CD14-positive monocyte (primary cell): ENCODE results near the gene ASF1A. TPM values are rescaled to one million over a fixed set of nuclear protein-coding genes. Genes with fewer than 3 reads are reported as not detected.

Experiments
- DNase-seq, 3 donors: peaks; one replicate each; pipeline ENCODE4 v3.0.0-alpha.2; 2011 to 2022
- H2AFZ ChIP-seq: 2 replicates; pipeline ENCODE4 v1.6.0; 2012; ENCODE audit warnings: mild to moderate bottlenecking, low read depth, low read length, inconsistent platforms; ENCODE audit not compliant: insufficient read depth, poor library complexity, severe bottlenecking
- H3K27ac ChIP-seq, 2 donors: 1 replicate in 1 of 2; 2 replicates in 1 of 2; pipeline ENCODE4 v1.5.1; 2012 to 2013; ENCODE audit warnings: low read length in 2 of 2, control low read depth in 1 of 2, inconsistent platforms in 1 of 2, low read depth in 1 of 2, mild to moderate bottlenecking in 1 of 2
- H3K27me3 ChIP-seq, 2 donors: one replicate each; pipeline versions ENCODE4 v1.6.0 to v1.6.1; 2011 to 2013; ENCODE audit warnings: low read length in 2 of 2; ENCODE audit not compliant: control insufficient read depth in 2 of 2, insufficient read depth in 2 of 2
- H3K36me3 ChIP-seq, 2 donors: replicated peaks in 1 of 2; 1 replicate in 1 of 2; 2 replicates in 1 of 2; pipeline versions ENCODE4 v1.5.1 to v1.6.1; 2012 to 2013; ENCODE audit warnings: low read length in 2 of 2, control low read depth in 1 of 2, inconsistent platforms in 1 of 2, mild to moderate bottlenecking in 1 of 2; ENCODE audit not compliant: insufficient read depth in 2 of 2, control insufficient read depth in 1 of 2
- H3K4me1 ChIP-seq, 2 donors: 1 replicate in 1 of 2; 2 replicates in 1 of 2; pipeline versions ENCODE4 v1.5.1 to v1.6.1; 2012 to 2013; ENCODE audit warnings: low read length in 2 of 2, control low read depth in 1 of 2, inconsistent platforms in 1 of 2, mild to moderate bottlenecking in 1 of 2, moderate library complexity in 1 of 2; ENCODE audit not compliant: insufficient read depth in 2 of 2, control insufficient read depth in 1 of 2
- H3K4me2 ChIP-seq: replicated peaks from 2 replicates; pipeline ENCODE3; 2012; ENCODE audit warnings: low read length, moderate library complexity, mild to moderate bottlenecking; ENCODE audit not compliant: poor library complexity, severe bottlenecking; ENCODE audit errors: extremely low read depth
- H3K4me3 ChIP-seq, 3 experiments: fragments of 200-600 bp in 1 of 3; sonication (generic) in 1 of 3; replicated peaks in 1 of 3; 1 replicate in 2 of 3; 2 replicates in 1 of 3; pipeline ENCODE4 v1.5.1; 2011 to 2013; ENCODE audit warnings: low read length in 3 of 3, mild to moderate bottlenecking in 3 of 3, control low read depth in 2 of 3, low read depth in 2 of 3, inconsistent platforms in 1 of 3, moderate library complexity in 1 of 3
- H3K79me2 ChIP-seq: 2 replicates; pipeline ENCODE4 v1.6.0; 2012; ENCODE audit warnings: mild to moderate bottlenecking, control low read depth, inconsistent platforms, low read length, moderate library complexity; ENCODE audit not compliant: insufficient read depth
- H3K9ac ChIP-seq: 2 replicates; pipeline ENCODE4 v1.6.0; 2017; ENCODE audit warnings: low read length, mild to moderate bottlenecking; ENCODE audit not compliant: insufficient read depth, poor library complexity, severe bottlenecking
- H3K9me3 ChIP-seq, 2 donors: replicated peaks in 1 of 2; 1 replicate in 1 of 2; 2 replicates in 1 of 2; pipeline versions ENCODE4 v1.5.1 to v1.6.1; 2012 to 2013; ENCODE audit warnings: low read length in 2 of 2, control low read depth in 1 of 2; ENCODE audit not compliant: control insufficient read depth in 1 of 2, insufficient read depth in 1 of 2
- H4K20me1 ChIP-seq: 2 replicates; pipeline ENCODE4 v1.6.0; 2012; ENCODE audit warnings: mild to moderate bottlenecking, low read length, control low read depth, moderate library complexity; ENCODE audit not compliant: insufficient read depth
- H3K27ac Mint-ChIP-seq, 7 donors: one replicate each; pipeline ENCODE4 v1.8.0; 2020; ENCODE audit warnings: mild to moderate bottlenecking in 7 of 7, mixed read lengths in 7 of 7, moderate library complexity in 6 of 7, inconsistent platforms in 2 of 7
- H3K27me3 Mint-ChIP-seq, 3 donors: one replicate each; pipeline ENCODE4 v1.8.0; 2021 to 2022; ENCODE audit warnings: low read depth in 3 of 3, mild to moderate bottlenecking in 3 of 3, mixed read lengths in 3 of 3, moderate library complexity in 3 of 3, inconsistent platforms in 1 of 3
- H3K36me3 Mint-ChIP-seq, 2 donors: one replicate each; pipeline ENCODE4 v1.8.0; 2020; ENCODE audit warnings: mixed read lengths in 2 of 2, inconsistent platforms in 1 of 2, mild to moderate bottlenecking in 1 of 2
- H3K4me1 Mint-ChIP-seq: one replicate; pipeline ENCODE4 v1.8.0; 2020; ENCODE audit warnings: mild to moderate bottlenecking, mixed read lengths
- H3K4me3 Mint-ChIP-seq, 2 donors: one replicate each; pipeline ENCODE4 v1.8.0; 2020; ENCODE audit warnings: mild to moderate bottlenecking in 2 of 2, mixed read lengths in 2 of 2, moderate library complexity in 1 of 2
- H3K9me3 Mint-ChIP-seq, 7 donors: one replicate each; pipeline ENCODE4 v1.8.0; 2020 to 2022; ENCODE audit warnings: mixed read lengths in 7 of 7, mild to moderate bottlenecking in 6 of 7, moderate library complexity in 6 of 7, inconsistent platforms in 2 of 7
- WGBS: methylation state at CpG from one replicate; pipeline ENCODE4 v1.1.5; 2013; ENCODE audit warnings: missing lambda C conversion rate; ENCODE audit not compliant: insufficient coverage; 5-methylcytosine and 5-hydroxymethylcytosine counted together
- intact Hi-C, 2 donors: fragments of 100-400 bp; cut with micrococcal nuclease; formaldehyde crosslinking; loops; one replicate each; pipeline versions ENCODE4 v1.15.0 to v1.15.1; 2023
- polyA plus RNA-seq, 3 donors: library from polyadenylated mRNA; depleted of rRNA in 1 of 3; unstranded in 2 of 3; stranded (reverse) in 1 of 3; fragments of 300-500 nt in 2 of 3; fragments of >200 nt in 1 of 3; fragmentation: Illumina TruSeq in 2 of 3; gene quantifications; 1 replicate in 2 of 3; 2 replicates in 1 of 3; pipeline ENCODE4 v1.2.3, GENCODE V29; 2012 to 2021
- TF ChIP-seq, protein P1 (sequence below): fragments of 200-600 bp; IDR thresholded peaks from one replicate; pipeline ENCODE4 v1.8.0; 2022; ENCODE audit warnings: antibody characterized with exemption, mild to moderate bottlenecking

ASF1A gene
- polyA plus RNA-seq, 3 donors = 3.1 to 14.4 (median 10.5) TPM

DNA sequence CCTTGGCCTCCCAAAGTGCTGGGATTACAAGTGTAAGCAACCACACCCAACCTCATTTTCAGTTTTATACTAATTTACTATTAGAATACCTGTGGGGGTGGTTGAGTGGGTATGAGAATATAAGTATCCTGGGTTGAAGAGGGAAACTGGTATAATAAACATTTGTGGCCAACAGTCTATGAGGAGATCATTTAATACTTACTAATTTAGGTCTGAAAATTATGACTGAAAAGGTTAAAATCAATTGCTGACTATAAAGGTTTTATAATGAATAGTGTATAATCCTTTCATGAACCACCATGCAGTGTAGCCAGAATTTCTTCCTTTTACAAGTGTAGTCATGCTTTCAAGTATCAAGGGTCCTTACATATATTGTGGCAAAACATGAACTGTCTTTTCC lies 11.1 kb downstream of the ASF1A start:
- H2AFZ ChIP-seq = no peak overlapping the region
- Mint-ChIP-seq H3K27ac (no peak overlapping the region), H3K27me3 (no peaks in the 10 kb centered on the region), H3K9me3 (no peaks in the 10 kb centered on the region), H3K4me1 (peaks cover 7% of the 10 kb centered on the region), H3K4me3 (no peak overlapping the region), H3K36me3 (peaks cover 62 to 77% of the 10 kb centered on the region in 2 donors)
- H4K20me1 ChIP-seq = peaks cover 25% of the 10 kb centered on the region
- no peaks in the 10 kb centered on the region for H3K9me3 ChIP-seq
- H3K36me3 ChIP-seq = peaks cover 73 to 92% of the 10 kb centered on the region in 2 donors
- H3K79me2 ChIP-seq = peaks cover 32% of the 10 kb centered on the region
- no peak for DNase-seq
- H3K4me2 ChIP-seq = no peak overlapping the region
- H3K27ac ChIP-seq = no peak overlapping the region
- H3K4me3 ChIP-seq = no peak overlapping the region
- H3K4me1 ChIP-seq = no peaks in the 10 kb centered on the region
- H3K27me3 ChIP-seq = no peaks in the 10 kb centered on the region
- no peak overlapping the region for H3K9ac ChIP-seq
- intact Hi-C loops = no loop called here
- TF ChIP-seq, protein P1, sequence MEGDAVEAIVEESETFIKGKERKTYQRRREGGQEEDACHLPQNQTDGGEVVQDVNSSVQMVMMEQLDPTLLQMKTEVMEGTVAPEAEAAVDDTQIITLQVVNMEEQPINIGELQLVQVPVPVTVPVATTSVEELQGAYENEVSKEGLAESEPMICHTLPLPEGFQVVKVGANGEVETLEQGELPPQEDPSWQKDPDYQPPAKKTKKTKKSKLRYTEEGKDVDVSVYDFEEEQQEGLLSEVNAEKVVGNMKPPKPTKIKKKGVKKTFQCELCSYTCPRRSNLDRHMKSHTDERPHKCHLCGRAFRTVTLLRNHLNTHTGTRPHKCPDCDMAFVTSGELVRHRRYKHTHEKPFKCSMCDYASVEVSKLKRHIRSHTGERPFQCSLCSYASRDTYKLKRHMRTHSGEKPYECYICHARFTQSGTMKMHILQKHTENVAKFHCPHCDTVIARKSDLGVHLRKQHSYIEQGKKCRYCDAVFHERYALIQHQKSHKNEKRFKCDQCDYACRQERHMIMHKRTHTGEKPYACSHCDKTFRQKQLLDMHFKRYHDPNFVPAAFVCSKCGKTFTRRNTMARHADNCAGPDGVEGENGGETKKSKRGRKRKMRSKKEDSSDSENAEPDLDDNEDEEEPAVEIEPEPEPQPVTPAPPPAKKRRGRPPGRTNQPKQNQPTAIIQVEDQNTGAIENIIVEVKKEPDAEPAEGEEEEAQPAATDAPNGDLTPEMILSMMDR = no peak

DNA sequence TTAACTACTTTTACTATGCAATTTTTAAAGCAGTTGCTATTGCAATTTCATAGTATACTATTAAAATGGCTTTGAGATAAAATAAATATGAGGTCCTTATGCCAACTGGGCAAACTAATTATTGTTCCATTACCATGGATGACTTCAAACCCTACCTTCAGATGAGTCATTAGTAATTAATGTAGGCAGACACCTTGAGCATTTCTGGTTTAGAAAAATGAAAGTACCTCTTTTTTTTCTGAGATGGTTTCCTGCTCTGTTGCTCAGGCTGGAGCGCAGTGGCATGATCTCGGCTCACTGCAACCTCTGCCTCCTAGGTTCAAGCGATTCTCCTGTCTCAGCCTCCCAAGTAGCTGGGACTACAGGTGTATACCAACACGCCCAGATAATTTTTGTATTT lies 11.9 kb downstream of the ASF1A start:
- peaks cover 24% of the 10 kb centered on the region for H3K79me2 ChIP-seq
- Mint-ChIP-seq H3K4me1 (peaks cover 1% of the 10 kb centered on the region), H3K27ac (peak overlapping the region in 1 of 7 donors; percentile 46), H3K4me3 (no peak overlapping the region), H3K36me3 (peaks cover 68 to 83% of the 10 kb centered on the region in 2 donors), H3K9me3 (no peaks in the 10 kb centered on the region), H3K27me3 (no peaks in the 10 kb centered on the region)
- peaks cover 19% of the 10 kb centered on the region for H4K20me1 ChIP-seq
- DNase-seq = no peak
- peaks cover 81 to 93% of the 10 kb centered on the region in 2 donors for H3K36me3 ChIP-seq
- intact Hi-C loops = no loop called here
- H2AFZ ChIP-seq = no peak overlapping the region
- no peak overlapping the region for H3K4me2 ChIP-seq
- no CpG with 5 or more reads among the region's 4 CpGs for WGBS
- no peak overlapping the region for H3K27ac ChIP-seq
- H3K9me3 ChIP-seq = no peaks in the 10 kb centered on the region
- H3K4me3 ChIP-seq = no peak overlapping the region
- H3K4me1 ChIP-seq = no peaks in the 10 kb centered on the region
- no peaks in the 10 kb centered on the region for H3K27me3 ChIP-seq
- TF ChIP-seq, protein P1 = no peak
- H3K9ac ChIP-seq = no peak overlapping the region
